Peyer's patch (tissue), 4 donors: ENCODE data around the gene SCYGR2. TPM values are rescaled to one million over a fixed set of nuclear protein-coding genes. Genes with fewer than 3 reads are reported as not detected.

Source experiments
- DNase-seq, 3 donors: peaks; one replicate each; pipeline ENCODE4 v3.0.0-alpha.2; 2017 to 2019
- H3K27ac ChIP-seq, 4 donors: fragments of 200-600 bp; sonication (generic); one replicate each; pipeline ENCODE4 v1.5.1; 2016 to 2019
- H3K27me3 ChIP-seq, 2 donors: fragments of 200-600 bp; sonication (generic); one replicate each; pipeline ENCODE4 v1.5.1; 2019
- H3K36me3 ChIP-seq, 3 donors: fragments of 200-600 bp; sonication (generic); one replicate each; pipeline ENCODE4 v1.5.1; 2016 to 2019
- H3K4me1 ChIP-seq, 4 donors: fragments of 200-600 bp; sonication (generic); one replicate each; pipeline ENCODE4 v1.5.1; 2016 to 2019
- H3K4me3 ChIP-seq, 4 donors: fragments of 200-600 bp; sonication (generic); 1 replicate in 3 of 4; 2 replicates in 1 of 4; pipeline ENCODE4 v1.5.1; 2016 to 2019; ENCODE audit warnings: mild to moderate bottlenecking in 1 of 4
- H3K9me3 ChIP-seq, 4 donors: fragments of 200-600 bp; sonication (generic); one replicate each; pipeline ENCODE4 v1.5.1; 2016 to 2019; ENCODE audit warnings: mild to moderate bottlenecking in 1 of 4
- POLR2A ChIP-seq, 2 donors: fragments of 450-650 bp; IDR thresholded peaks; one replicate each; pipeline ENCODE4 v1.5.1; 2017; ENCODE audit warnings: antibody characterized with exemption in 2 of 2, mild to moderate bottlenecking in 2 of 2, moderate library complexity in 2 of 2
- total RNA-seq, 4 donors: library from RNA; depleted of rRNA; stranded (reverse); fragments of >200 nt; gene quantifications; one replicate each; pipeline ENCODE4 v1.1.0, GENCODE V29; 2016
- TF ChIP-seq, protein P1 (sequence below), 6 experiments: fragments of 450-650 bp in 4 of 6; fragments of 200-600 bp in 2 of 6; sonication (generic) in 1 of 6; IDR thresholded peaks; one replicate each; pipeline ENCODE4 v1.5.1; 2017 to 2019; ENCODE audit warnings: antibody characterized with exemption in 6 of 6, mild to moderate bottlenecking in 3 of 6, moderate library complexity in 1 of 6

The SCYGR2 gene
- total RNA-seq, 4 donors from 2014 or later, result not detected

DNA sequence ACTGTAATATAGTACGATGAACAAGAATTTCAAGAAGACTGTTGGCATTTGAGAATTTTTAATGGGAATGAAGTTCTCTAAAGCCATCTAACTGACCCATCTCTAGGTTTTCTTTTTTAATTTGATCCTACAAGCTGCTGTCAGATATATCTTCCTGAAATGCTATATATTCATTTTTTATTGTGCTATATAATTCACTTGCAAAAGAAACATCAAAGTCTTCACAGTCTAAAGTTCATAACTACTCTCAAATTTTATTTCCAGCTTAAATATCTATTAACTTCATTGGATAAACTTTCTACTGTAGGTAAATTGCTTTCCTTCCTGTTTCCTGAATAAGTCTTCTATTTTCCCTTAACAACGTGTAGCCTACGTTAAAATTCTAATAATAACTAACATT, 3.7 kb downstream of the SCYGR2 start:
- Histone ChIP-seq H3K4me1 (no peaks in the 10 kb centered on the region), H3K36me3 (no peaks in the 10 kb centered on the region), H3K27me3 (no peaks in the 10 kb centered on the region), H3K4me3 (no peak overlapping the region), H3K9me3 (no peaks in the 10 kb centered on the region), H3K27ac (no peak overlapping the region)
- no peak for TF ChIP-seq POLR2A (IDR thresholded peaks at IDR 0.05)
- TF ChIP-seq, protein P1, sequence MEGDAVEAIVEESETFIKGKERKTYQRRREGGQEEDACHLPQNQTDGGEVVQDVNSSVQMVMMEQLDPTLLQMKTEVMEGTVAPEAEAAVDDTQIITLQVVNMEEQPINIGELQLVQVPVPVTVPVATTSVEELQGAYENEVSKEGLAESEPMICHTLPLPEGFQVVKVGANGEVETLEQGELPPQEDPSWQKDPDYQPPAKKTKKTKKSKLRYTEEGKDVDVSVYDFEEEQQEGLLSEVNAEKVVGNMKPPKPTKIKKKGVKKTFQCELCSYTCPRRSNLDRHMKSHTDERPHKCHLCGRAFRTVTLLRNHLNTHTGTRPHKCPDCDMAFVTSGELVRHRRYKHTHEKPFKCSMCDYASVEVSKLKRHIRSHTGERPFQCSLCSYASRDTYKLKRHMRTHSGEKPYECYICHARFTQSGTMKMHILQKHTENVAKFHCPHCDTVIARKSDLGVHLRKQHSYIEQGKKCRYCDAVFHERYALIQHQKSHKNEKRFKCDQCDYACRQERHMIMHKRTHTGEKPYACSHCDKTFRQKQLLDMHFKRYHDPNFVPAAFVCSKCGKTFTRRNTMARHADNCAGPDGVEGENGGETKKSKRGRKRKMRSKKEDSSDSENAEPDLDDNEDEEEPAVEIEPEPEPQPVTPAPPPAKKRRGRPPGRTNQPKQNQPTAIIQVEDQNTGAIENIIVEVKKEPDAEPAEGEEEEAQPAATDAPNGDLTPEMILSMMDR (IDR thresholded peaks at IDR 0.05), result no peak
- no peak for DNase-seq

DNA sequence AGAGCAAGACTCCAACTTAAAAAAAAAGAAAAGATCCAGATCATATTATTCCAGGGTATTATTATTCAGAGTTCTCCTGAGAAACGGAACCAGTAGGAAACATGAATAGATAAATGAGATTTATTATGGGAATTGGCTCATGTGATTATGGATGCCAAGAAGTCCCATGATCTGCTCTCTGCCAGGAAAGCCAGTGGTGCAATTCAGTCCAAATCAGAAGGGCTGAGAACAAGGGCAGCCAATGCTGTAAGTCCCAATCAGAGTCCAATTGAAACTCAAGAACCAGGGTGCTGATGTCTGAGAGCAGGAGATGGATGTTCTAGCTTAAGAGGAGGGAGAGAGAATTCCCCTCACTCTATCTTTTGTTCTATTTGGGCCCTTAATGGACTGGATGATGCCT, 7.8 kb downstream of the SCYGR2 start:
- no peak for DNase-seq
- no peak overlapping the region for H3K4me3 ChIP-seq
- TF ChIP-seq, protein P1 (IDR thresholded peaks at IDR 0.05), result no peak
- TF ChIP-seq POLR2A (IDR thresholded peaks at IDR 0.05), result no peak

DNA sequence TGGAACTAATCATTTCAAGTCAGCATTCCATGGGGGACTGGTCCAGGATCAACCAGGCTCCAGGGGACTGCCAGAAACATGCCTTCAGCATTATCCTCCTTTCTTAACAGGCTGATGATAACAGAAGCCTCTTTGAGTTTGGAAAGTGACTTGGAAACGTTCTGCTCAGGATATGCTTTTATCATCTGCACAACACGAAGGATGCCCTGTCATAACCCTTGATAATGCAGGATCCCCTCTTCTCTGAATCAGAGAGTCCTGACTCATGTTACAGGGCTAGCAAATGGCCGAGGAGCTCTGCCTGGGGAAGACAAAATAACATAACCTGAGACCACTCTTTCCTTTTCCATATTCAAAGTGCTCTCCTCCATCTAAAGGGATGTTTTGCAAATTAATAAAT, 9.2 kb downstream of the SCYGR2 start:
- Histone ChIP-seq H3K4me3 (no peak overlapping the region), H3K9me3 (no peaks in the 10 kb centered on the region), H3K4me1 (no peaks in the 10 kb centered on the region), H3K27ac (no peak overlapping the region), H3K27me3 (no peaks in the 10 kb centered on the region), H3K36me3 (no peaks in the 10 kb centered on the region)
- DNase-seq, result no peak
- TF ChIP-seq POLR2A (IDR thresholded peaks at IDR 0.05), result no peak
- TF ChIP-seq, protein P1 (IDR thresholded peaks at IDR 0.05), result no peak

More for the DNA sequence above, 7.8 kb downstream of the SCYGR2 start:
- no peaks in the 10 kb centered on the region for H3K9me3 ChIP-seq
- H3K27me3 ChIP-seq, result no peaks in the 10 kb centered on the region
- H3K4me1 ChIP-seq, result no peaks in the 10 kb centered on the region
- no peak overlapping the region for H3K27ac ChIP-seq
- no peaks in the 10 kb centered on the region for H3K36me3 ChIP-seq

DNA sequence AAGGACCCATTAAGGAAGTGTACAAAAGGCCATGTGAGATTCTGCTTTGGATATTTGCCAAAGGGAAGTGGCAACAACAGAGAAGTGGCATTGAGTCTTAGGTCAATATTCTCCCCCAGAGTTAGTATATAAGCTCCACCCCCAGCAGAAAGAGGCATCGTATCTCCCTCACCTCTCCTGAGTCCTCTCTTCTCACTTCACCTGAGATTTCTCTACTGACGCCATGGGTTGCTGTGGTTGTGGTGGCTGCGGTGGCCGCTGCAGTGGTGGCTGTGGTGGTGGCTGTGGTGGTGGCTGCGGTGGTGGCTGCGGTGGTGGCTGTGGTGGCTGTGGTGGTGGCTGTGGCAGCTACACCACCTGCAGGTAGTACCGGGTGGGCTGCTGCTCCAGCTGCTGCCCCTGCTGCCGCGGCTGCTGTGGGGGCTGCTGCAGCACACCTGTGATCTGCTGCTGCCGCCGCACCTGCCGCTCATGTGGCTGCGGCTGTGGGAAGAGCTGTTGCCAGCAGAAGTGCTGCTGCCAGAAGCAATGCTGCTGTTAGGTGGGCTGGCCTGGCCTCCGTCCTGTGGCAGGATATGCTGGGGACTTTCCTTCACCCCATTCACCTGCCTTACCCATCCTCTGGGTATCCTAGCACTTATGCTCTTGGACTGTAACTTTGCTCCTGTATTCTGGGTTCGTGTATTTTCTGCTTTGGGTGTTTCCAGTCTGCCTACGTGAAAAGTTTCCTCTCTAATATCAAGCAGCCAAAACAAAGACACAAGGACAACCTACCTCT, 10.1 kb downstream of the SCYGR2 start:
- no peaks in the 10 kb centered on the region for H3K36me3 ChIP-seq

DNA sequence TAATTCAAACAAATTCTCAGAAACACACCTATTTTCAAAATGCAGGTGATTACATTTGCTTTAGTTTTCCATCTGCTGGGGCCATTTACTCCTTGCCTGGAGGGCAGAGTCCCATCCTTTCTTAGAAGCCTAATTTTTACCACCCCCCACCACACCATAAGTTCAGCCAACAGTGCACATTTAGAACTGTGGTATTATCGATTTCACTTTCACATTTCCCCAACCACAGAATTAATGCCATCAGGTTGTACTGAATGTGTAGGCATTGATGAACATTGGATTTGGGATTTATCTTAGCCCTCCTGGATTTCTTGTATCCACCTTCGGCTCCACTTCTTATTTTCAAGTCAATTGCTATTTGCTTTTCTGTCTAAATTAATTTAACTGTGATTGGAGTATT, 11.4 kb downstream of the SCYGR2 start:
- no peak for DNase-seq
- Histone ChIP-seq H3K4me1 (no peaks in the 10 kb centered on the region), H3K9me3 (no peaks in the 10 kb centered on the region), H3K4me3 (no peak overlapping the region), H3K27ac (no peak overlapping the region), H3K36me3 (no peaks in the 10 kb centered on the region), H3K27me3 (no peaks in the 10 kb centered on the region)
- TF ChIP-seq, protein P1 (IDR thresholded peaks at IDR 0.05), result no peak

More for the DNA sequence above, 10.1 kb downstream of the SCYGR2 start:
- DNase-seq, result no peak
- Histone ChIP-seq H3K9me3 (no peaks in the 10 kb centered on the region), H3K27me3 (no peaks in the 10 kb centered on the region), H3K27ac (no peak overlapping the region), H3K4me3 (no peak overlapping the region), H3K4me1 (no peaks in the 10 kb centered on the region)
- no peak for TF ChIP-seq POLR2A (IDR thresholded peaks at IDR 0.05)
- TF ChIP-seq, protein P1 (IDR thresholded peaks at IDR 0.05), result no peak
